ENCODE measurements around the gene RANBP10.

The RANBP10 gene

GRCh38 chr16:67806428-67807147 lies at the start of gene RANBP10, which contains the start of gene TSNAXIP1:
Gene RANBP10, minus strand, starts transcription at chr16:67806560. Its CDS starts 24 bp downstream, at chr16:67806536.
Gene TSNAXIP1, plus strand, starts transcription at chr16:67806889. Its CDS starts 261 bp downstream, at chr16:67807150.
- peaks cover 20% of the 10 kb centered on the region for H3K36me3 ChIP-seq (ENCODE audit: insufficient read depth, low read length)
- peak within 1 kb of the TSS; percentile 74 for H2AFZ ChIP-seq (ENCODE audit: low read depth, low read length)
- no peaks in the 10 kb centered on the region for H3K27me3 ChIP-seq (ENCODE audit: insufficient read depth, low read length)
- peak within 1 kb of the TSS; percentile 75 for H3K4me3 ChIP-seq (ENCODE audit: low read length)
- H3K4me1 ChIP-seq (ENCODE audit: insufficient read depth, low read length): peaks cover 15% of the 10 kb centered on the region
- H3K9me3 ChIP-seq (ENCODE audit: low read length): no peaks in the 10 kb centered on the region

GRCh38 chr16:67855789-67856188 lies 49.4 kb upstream of the RANBP10 start:
- no peak overlapping the region for H3K4me3 ChIP-seq (ENCODE audit: low read length)
- no peaks in the 10 kb centered on the region for H3K9me3 ChIP-seq (ENCODE audit: low read length)
- no peaks in the 10 kb centered on the region for H3K27me3 ChIP-seq (ENCODE audit: insufficient read depth, low read length)
- H2AFZ ChIP-seq (ENCODE audit: low read depth, low read length): no peak overlapping the region
- peaks cover 12% of the 10 kb centered on the region for H3K36me3 ChIP-seq (ENCODE audit: insufficient read depth, low read length)
- no peaks in the 10 kb centered on the region for H3K4me1 ChIP-seq (ENCODE audit: insufficient read depth, low read length)

DNA sequence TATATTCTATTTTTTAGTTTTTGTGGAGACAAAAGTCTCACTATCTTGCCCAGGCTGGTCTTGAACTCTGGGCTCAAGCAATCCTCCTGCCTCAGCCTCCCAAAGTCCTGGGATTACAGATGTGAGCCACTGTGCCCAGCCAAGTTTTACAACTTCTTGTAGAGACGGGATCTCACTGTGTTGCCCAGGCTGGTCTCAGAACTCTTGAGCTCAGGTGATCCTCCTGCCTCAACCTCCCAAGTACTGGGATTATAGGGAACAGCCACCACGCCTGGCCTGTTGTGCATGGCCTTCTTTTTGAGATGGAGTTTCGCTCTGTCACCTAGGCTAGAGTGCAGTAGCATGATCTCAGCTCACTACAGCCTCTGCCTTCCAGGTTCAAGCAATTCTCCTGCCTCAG lies 47.3 kb upstream of the RANBP10 start:
- H2AFZ ChIP-seq (ENCODE audit: low read depth, low read length): no peak overlapping the region
- no peaks in the 10 kb centered on the region for H3K27me3 ChIP-seq (ENCODE audit: insufficient read depth, low read length)
- H3K9me3 ChIP-seq (ENCODE audit: low read length): no peaks in the 10 kb centered on the region
- no peaks in the 10 kb centered on the region for H3K4me1 ChIP-seq (ENCODE audit: insufficient read depth, low read length)
- no peak overlapping the region for H3K4me3 ChIP-seq (ENCODE audit: low read length)
- H3K36me3 ChIP-seq (ENCODE audit: insufficient read depth, low read length): peaks cover 16% of the 10 kb centered on the region

DNA sequence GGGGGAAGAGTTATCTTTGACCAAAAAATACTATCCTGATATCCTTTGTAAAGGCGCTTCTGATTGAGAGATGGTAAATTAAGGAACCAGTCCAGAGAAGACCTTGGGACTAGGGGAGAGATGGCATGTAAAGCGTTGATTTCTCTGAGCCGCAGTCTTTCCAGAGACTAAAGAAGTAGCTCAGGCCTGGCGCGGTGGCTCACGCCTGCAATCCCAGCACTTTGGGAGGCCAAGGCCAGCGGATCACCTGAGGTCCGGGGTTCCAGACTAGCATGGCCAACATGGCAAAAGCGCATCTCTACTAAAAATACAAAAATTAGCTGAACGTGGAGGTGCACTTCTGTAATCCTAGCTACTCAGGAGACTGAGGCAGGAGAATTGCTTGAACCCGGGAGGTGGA lies 41.8 kb upstream of the RANBP10 start:
- H3K9me3 ChIP-seq (ENCODE audit: low read length): no peaks in the 10 kb centered on the region
- H3K36me3 ChIP-seq (ENCODE audit: insufficient read depth, low read length): peaks cover 12% of the 10 kb centered on the region
- no peaks in the 10 kb centered on the region for H3K27me3 ChIP-seq (ENCODE audit: insufficient read depth, low read length)
- H2AFZ ChIP-seq (ENCODE audit: low read depth, low read length): no peak overlapping the region
- peak overlapping the region; percentile 96 for H3K4me3 ChIP-seq (ENCODE audit: low read length)
- H3K4me1 ChIP-seq (ENCODE audit: insufficient read depth, low read length): peaks cover 36% of the 10 kb centered on the region

GRCh38 chr16:67847064-67847861 lies 40.9 kb upstream of the RANBP10 start, which contains the start of gene CENPT:
Gene CENPT, minus strand, starts transcription at chr16:67847693. Its CDS starts 13,834 bp downstream, at chr16:67833859.
- peak within 1 kb of the TSS; percentile 51 for H2AFZ ChIP-seq (ENCODE audit: low read depth, low read length)
- no peaks in the 10 kb centered on the region for H3K27me3 ChIP-seq (ENCODE audit: insufficient read depth, low read length)
- H3K36me3 ChIP-seq (ENCODE audit: insufficient read depth, low read length): peaks cover 12% of the 10 kb centered on the region
- peak within 1 kb of the TSS; percentile 96 for H3K4me3 ChIP-seq (ENCODE audit: low read length)
- no peaks in the 10 kb centered on the region for H3K9me3 ChIP-seq (ENCODE audit: low read length)
- H3K4me1 ChIP-seq (ENCODE audit: insufficient read depth, low read length): peaks cover 37% of the 10 kb centered on the region

GRCh38 chr16:67846320-67847063 lies 40.1 kb upstream of the RANBP10 start, which contains the start of gene NUTF2:
Gene NUTF2, plus strand, starts transcription at chr16:67846933. Its CDS starts 18,198 bp downstream, at chr16:67865131.
- no peaks in the 10 kb centered on the region for H3K9me3 ChIP-seq (ENCODE audit: low read length)
- H2AFZ ChIP-seq (ENCODE audit: low read depth, low read length): peak within 1 kb of the TSS; percentile 51
- H3K4me1 ChIP-seq (ENCODE audit: insufficient read depth, low read length): peaks cover 37% of the 10 kb centered on the region
- H3K4me3 ChIP-seq (ENCODE audit: low read length): peak within 1 kb of the TSS; percentile 96
- no peaks in the 10 kb centered on the region for H3K27me3 ChIP-seq (ENCODE audit: insufficient read depth, low read length)
- H3K36me3 ChIP-seq (ENCODE audit: insufficient read depth, low read length): peaks cover 9% of the 10 kb centered on the region

- Histone ChIP-seq H2AFZ (ENCODE audit: low read depth, low read length) (peak overlapping the region; percentile 13), H3K4me1 (ENCODE audit: insufficient read depth, low read length) (peaks cover 37% of the 10 kb centered on the region), H3K4me3 (ENCODE audit: low read length) (peak overlapping the region; percentile 96), H3K36me3 (ENCODE audit: insufficient read depth, low read length) (peaks cover 9% of the 10 kb centered on the region), H3K9me3 (ENCODE audit: low read length) (no peaks in the 10 kb centered on the region), H3K27me3 (ENCODE audit: insufficient read depth, low read length) (no peaks in the 10 kb centered on the region)
These were observed 39.6 kb upstream of the RANBP10 start for GRCh38 chr16:67846063-67846319.

- peaks cover 37% of the 10 kb centered on the region for H3K4me1 ChIP-seq (ENCODE audit: insufficient read depth, low read length)
- no peaks in the 10 kb centered on the region for H3K9me3 ChIP-seq (ENCODE audit: low read length)
- H3K27me3 ChIP-seq (ENCODE audit: insufficient read depth, low read length): no peaks in the 10 kb centered on the region
- peak overlapping the region; percentile 96 for H3K4me3 ChIP-seq (ENCODE audit: low read length)
- H2AFZ ChIP-seq (ENCODE audit: low read depth, low read length): no peak overlapping the region
- H3K36me3 ChIP-seq (ENCODE audit: insufficient read depth, low read length): peaks cover 7% of the 10 kb centered on the region
These were observed 39.1 kb upstream of the RANBP10 start for GRCh38 chr16:67845291-67846062.

DNA sequence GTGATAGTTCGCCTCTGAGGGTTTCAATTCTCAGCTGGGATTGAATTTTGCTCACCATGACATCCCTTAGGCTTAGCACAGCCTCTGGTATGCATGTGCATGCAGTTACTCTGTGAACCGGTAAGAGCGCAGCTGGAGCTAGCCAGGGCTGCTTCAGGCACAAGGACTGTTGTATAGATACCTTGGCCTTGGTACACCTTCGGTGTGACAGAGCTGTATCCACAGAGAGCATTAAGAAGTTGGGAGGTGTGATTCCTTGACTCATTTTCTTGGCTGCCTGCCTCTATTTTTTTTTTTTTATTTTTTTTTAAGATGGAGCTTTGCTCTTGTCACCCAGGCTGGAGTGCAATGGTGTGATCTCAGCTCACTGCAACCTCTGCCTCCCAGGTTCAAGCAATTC lies 38.1 kb upstream of the RANBP10 start:
- peaks cover 37% of the 10 kb centered on the region for H3K4me1 ChIP-seq (ENCODE audit: insufficient read depth, low read length)
- H2AFZ ChIP-seq (ENCODE audit: low read depth, low read length): no peak overlapping the region
- no peaks in the 10 kb centered on the region for H3K27me3 ChIP-seq (ENCODE audit: insufficient read depth, low read length)
- peaks cover 5% of the 10 kb centered on the region for H3K36me3 ChIP-seq (ENCODE audit: insufficient read depth, low read length)
- H3K9me3 ChIP-seq (ENCODE audit: low read length): no peaks in the 10 kb centered on the region
- H3K4me3 ChIP-seq (ENCODE audit: low read length): no peak overlapping the region

- Histone ChIP-seq H2AFZ (ENCODE audit: low read depth, low read length) (no peak overlapping the region), H3K27me3 (ENCODE audit: insufficient read depth, low read length) (no peaks in the 10 kb centered on the region), H3K4me3 (ENCODE audit: low read length) (peak overlapping the region; percentile 85), H3K9me3 (ENCODE audit: low read length) (no peaks in the 10 kb centered on the region), H3K4me1 (ENCODE audit: insufficient read depth, low read length) (peaks cover 37% of the 10 kb centered on the region), H3K36me3 (ENCODE audit: insufficient read depth, low read length) (no peaks in the 10 kb centered on the region)
These were observed 37.0 kb upstream of the RANBP10 start for GRCh38 chr16:67843343-67843765.

DNA sequence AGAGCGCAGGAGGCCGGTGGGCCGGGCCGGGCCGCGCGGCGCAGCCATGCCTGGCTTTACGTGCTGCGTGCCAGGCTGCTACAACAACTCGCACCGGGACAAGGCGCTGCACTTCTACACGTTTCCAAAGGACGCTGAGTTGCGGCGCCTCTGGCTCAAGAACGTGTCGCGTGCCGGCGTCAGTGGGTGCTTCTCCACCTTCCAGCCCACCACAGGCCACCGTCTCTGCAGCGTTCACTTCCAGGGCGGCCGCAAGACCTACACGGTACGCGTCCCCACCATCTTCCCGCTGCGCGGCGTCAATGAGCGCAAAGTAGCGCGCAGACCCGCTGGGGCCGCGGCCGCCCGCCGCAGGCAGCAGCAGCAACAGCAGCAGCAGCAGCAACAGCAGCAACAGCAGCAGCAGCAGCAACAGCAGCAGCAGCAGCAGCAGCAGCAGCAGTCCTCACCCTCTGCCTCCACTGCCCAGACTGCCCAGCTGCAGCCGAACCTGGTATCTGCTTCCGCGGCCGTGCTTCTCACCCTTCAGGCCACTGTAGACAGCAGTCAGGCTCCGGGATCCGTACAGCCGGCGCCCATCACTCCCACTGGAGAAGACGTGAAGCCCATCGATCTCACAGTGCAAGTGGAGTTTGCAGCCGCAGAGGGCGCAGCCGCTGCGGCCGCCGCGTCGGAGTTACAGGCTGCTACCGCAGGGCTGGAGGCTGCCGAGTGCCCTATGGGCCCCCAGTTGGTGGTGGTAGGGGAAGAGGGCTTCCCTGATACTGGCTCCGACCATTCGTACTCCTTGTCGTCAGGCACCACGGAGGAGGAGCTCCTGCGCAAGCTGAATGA lies 36.4 kb upstream of the RANBP10 start:
- H3K4me3 ChIP-seq (ENCODE audit: low read length): peak overlapping the region; percentile 85
- H3K36me3 ChIP-seq (ENCODE audit: insufficient read depth, low read length): no peaks in the 10 kb centered on the region
- H3K9me3 ChIP-seq (ENCODE audit: low read length): no peaks in the 10 kb centered on the region
- H2AFZ ChIP-seq (ENCODE audit: low read depth, low read length): peak overlapping the region; percentile 72
- H3K4me1 ChIP-seq (ENCODE audit: insufficient read depth, low read length): peaks cover 31% of the 10 kb centered on the region
- H3K27me3 ChIP-seq (ENCODE audit: insufficient read depth, low read length): no peaks in the 10 kb centered on the region

Data from neuron (in vitro differentiated cells).